ENCODE results near the gene RCOR1.
A peak's percentile ranks its signal among the peaks of the same experiment; 100 is the strongest.
"Not testable (repeated sequence)": the region's sequence is repeated elsewhere in the genome, so short reads cannot be mapped to it uniquely, and the experiment has no call there.

RCOR1 gene

DNA sequence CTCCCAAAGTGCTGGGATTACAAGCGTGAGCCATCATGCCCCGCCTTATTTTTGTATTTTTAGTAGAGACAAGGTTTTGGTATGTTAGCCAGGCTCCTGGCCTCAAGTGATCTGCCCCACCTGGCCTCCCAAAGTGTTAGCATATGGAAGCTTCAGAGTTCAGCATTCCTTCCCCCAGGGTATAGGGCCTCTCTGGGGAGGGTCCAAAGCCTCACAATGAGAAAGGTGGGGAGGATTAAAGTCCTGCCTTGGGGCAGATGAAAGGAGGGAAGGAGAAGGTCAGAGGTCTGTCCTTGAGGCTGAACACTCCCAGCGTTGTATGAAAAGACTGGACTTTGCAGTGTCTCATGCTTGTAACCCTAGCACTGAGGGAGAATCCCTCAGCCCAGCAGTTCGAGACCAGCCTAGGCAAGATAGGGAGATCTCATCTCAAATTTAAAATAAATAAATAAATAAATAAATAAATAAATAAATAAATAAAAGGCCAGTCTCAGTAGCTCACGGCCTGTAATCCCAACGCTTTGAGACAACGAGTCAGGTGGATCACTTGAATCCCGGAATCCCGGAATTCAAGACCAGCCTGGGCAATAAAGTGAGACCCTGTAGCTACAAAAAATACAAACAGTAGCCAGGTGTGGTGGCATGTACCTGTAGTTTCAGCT lies 22.0 kb upstream of the RCOR1 start:
- DNase-seq = no peak

GRCh38 chr14:102571043-102571442 lies 21.4 kb upstream of the RCOR1 start:
- no peak for DNase-seq

- no peak for DNase-seq
Measured at GRCh38 chr14:102571478-102572042, 20.9 kb upstream of the RCOR1 start.

- not testable (repeated sequence) for DNase-seq
Measured at GRCh38 chr14:102573161-102573560, 19.3 kb upstream of the RCOR1 start.

- no peak for DNase-seq
Measured at GRCh38 chr14:102573591-102574046, 18.8 kb upstream of the RCOR1 start.

DNA sequence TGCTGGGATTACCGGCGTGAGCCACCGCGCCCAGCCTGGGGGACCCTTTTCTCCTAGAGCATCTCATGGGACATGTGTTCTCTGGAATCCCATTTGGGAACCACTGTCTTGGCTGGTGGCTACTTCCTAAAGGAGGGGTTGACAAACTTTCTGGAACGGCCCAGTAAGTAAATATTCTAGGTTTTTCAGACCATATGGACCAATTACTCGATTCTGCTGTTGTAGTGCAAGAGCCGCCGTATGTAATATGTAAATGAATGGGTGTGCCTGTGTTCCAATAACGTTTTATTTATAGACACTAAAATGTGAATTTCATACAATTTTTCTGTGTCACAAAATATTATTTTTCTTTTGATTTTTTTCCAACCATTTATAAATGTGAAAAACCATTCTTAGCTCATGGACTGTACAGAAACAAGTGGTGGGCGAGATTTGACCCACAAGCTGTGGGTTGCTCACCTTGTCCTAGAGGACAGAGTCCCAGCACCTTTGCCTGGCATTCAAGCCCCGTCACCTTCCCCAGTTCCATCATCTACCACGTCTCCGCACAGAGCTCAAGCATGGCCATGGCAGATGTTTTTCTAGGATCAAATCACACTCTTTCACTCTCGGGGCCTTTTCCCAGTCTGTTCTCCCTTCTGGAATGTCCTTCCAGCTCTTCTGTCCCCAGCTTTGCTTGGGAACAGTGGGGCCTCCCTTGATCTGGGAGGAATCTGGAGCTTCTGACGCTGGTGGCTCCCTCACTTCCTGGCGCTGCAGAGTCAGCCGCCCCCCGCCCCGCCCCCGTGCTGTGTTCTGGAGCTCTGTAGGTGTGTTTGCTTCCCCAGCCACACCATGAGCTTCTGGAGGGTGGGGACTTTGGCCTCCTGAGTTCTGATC lies 17.9 kb upstream of the RCOR1 start:
- DNase-seq = no peak

DNA sequence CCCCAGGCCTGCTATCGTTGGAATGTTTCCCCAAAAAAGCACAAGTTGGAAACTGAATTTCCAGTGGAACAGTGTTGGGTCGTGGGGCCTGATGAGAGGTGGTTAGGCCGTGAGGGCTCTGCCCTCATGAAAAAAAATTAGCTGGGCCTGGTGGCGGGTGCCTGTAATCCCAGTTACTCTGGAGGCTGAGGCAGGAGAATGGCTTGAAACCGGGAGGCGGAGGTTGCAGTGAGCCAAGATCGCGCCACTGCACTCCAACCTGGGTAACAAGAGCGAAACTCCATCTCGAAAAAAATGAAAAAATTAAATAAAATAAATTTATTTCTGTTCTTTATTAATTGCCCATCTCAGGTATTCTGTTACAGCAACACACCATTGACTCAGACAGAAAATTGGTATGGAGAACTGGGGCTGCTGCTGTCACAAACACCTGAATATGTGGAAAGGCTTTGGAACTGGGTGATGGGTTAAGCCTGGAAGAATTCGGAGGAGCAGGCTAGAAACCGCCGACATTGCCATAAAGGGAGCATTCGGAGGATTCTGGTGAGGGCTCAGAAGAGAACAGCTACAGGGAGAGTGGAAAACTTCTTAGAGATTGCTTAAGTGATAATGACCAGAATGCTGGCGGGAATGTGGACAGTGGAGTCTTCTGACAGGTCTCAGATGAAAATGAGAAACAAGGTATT lies 17.1 kb upstream of the RCOR1 start:
- no peak for DNase-seq

DNA sequence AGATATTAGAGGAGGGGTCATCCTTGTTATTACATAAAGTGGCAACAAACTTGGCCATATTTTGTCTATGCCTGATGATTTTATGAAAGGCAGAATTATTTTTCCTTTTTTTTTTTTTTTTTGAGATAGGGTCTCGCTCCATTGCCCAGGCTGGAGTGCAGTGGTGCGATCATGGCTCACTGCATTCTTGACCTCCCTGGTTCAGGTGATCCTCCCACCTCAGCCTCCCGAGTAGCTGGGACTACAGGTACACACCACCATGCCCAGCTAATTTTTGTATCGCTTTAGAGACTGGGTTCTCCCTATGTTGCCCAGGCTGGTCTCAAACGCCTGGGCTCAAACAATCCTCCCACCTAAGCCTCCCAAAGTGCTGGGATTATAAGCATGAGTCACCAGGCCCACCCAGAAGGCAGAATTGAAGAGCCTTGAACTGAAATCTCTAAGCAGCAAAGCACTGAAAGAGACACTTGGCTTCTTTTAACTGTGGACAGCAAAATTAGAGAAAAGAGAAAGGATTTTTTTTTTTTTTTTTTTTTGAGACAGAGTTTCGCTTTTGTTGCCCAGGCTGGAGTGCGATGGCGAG lies 16.5 kb upstream of the RCOR1 start:
- DNase-seq = not testable (repeated sequence)

DNA sequence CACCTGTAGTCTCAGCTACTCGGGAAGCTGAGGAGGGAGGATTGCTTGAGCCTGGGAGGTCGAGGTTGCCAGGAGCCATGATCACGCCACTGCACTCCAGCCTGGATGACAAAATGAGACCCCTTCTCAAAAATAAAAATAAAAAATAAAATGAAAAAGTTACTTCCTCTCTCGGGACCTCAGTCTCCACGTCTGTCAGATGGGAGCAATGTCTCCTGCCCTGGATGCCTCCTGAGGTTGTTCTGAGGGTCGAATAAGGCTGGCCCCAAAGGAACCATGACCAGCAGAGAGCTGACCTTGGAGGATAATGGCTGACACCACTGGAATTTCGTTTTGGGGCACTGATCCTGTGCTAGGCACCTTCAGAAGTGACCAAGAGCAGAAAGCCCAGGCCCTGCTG lies 13.6 kb upstream of the RCOR1 start:
- no peak for DNase-seq

- DNase-seq = no peak
Measured at GRCh38 chr14:102579696-102580549, 12.5 kb upstream of the RCOR1 start.

DNA sequence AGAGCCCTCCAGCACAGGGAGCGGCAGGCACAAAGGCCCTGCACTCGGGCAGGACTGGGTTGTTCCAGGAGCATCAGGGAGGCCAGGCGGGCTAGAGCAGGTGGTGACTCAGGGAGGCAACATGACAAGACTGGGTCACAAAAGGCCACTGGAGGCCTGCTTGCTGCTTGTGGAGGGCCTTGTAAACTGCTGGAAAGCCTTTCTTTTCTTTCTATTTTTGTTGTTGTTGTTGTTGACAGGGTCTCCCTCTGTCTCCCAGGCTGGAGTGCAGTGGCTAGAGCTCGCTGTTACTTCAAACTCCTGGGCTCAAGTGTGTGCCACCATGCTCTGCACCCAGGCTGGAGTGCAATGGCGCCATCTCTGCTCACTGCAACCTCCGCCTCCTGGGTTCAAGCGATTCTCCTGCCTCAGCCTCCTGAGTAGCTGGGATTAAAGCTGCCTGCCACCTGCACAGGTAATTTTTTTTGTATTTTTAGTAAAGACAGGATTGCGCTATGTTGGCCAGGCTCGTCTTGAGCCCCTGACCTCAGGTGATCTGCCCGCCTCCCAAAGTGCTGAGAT lies 11.8 kb upstream of the RCOR1 start:
- DNase-seq = no peak

GRCh38 chr14:102581193-102581592 lies 11.3 kb upstream of the RCOR1 start:
- DNase-seq = no peak

DNA sequence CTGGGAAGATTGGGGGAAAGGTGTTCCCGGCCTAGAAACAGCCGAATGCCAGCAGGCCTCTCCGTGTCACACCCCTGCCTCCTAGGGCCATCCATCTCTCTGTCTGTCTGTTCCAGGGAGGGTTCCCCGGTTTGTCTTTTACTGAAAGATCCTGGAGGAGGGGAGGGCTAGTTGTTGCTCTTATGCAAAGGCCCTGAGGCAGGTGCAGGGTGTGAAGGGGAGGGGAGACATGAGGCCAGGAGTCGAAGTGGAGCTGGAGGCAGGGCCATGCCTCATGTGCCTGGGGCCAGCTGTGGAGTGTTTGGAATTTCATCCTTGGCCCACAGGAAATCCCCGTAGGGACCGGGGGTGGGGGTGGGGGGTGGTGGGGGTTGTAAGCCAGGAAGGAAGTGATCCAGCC lies 8.7 kb upstream of the RCOR1 start:
- no peak for DNase-seq

DNA sequence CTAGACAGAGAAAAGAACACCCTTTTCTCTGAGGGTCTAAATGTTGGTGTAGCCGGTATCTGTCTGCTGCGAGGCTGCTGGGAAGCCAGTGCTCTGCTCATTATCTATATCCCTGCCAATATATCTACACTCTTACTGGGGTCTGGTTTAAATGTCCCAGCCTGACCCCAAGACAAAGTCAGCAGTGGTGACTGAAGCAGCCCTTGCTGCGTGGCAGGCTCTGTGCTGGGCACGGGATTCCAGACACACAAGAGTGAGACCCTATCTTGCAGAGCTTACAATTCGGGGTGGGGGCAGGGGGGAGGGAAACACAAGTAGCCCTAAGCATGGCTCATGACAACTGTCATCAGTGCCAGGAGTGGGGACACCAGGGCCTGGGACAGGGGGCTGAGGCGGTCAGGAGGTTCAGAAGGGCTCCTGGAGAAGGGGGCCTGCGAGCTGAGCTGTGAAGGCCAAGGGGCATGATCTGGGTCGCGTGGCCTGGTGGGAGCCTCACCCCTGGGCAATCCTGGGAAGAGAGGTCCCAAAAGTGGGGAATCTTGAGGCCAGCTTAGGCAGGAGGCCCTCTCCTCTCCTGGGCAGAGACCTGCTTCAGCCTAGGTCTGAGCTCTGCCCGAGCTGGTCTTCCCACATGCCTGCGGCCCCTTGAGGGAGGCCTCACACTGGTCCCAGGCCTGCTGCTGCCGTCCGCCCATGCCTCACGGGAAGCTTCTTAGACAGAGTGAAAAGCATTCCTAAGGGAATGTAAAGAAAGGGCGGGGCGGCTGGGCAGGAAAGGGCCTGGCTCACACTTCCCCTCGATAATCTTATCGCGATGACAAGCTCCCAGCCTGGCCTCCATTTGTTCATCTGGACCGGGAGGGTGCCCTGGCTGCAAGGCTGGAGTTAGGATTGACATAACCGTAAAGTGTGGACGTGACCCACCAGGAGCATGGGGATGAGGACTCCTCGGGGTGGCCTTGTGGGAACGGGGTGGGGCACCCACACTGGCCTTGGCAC lies 7.3 kb upstream of the RCOR1 start:
- DNase-seq = no peak

DNA sequence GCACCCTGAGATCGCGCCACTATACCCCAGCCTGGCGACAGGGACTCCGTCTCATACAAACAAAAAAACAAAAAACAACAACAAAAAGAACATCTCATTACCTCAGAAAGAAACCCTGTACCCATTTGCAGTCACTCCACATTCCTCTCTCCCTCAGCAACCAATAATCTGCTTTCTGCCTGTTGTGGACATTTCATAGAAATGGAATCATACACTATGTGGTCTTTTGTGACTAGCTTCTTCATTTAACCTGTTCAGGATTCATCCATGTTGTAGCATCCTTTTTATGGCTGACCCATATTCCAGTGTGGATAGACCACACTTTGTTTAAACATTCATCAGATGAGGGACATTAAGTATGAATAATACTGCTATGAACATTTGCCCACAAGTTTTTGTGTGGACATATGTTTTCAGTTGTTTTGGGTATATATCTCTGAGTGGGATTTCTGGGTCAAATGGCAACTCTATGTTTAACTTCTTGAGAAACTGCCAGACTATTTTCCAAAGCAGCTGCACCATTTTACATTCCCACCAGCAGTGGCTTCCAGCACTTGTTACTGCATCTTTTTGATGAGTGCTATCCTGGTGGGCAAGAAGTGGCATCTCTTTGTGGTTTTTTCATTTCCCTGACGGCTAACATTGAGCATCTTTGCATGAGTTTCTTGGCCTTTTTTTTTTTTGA lies 5.9 kb upstream of the RCOR1 start:
- no peak for DNase-seq

DNA sequence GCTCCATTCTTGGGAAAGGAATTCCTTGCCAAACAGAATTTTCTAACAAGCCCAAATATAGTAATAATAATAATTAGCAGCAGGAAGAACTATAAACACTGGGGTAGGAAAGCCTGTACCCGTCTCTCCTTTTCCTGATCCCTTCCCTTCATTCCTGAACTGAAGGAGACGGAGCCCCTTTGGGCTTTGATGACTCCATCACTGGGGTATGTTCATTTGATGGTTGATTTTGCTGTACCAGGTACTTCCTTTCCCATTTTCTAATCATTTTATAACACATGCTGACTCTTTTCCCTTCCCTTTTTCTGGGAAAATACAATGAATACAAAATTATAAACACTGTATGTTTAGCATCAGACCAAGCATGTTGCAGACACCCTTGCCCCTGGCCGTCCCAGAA lies 3.6 kb upstream of the RCOR1 start:
- DNase-seq = no peak

DNA sequence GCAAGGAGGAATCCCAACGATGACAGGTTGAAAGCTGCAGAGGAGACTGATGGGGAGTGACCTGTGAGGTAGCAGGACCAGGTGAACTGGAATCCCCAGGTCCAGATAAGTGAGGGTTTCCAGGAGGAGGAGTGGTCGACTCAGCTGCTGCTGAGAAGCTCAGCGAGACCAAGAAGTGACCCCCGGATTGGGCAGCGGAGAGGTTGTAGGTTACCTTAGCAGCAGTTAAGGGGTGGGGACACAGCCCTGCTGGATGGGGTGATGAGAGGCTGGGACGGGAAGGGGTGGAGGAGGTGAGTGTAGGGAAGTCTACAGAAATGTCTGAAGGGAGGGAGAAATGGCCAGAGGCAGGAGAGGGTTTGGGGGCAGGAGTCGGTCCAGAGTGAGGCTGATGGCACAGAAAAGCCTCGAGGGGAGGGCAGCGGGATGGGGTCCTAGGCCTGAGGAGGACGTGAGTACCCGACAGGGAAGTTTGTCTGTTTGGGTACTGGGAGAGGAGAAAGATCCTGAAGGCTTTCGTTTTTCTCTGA lies 2.6 kb upstream of the RCOR1 start:
- DNase-seq = no peak

DNA sequence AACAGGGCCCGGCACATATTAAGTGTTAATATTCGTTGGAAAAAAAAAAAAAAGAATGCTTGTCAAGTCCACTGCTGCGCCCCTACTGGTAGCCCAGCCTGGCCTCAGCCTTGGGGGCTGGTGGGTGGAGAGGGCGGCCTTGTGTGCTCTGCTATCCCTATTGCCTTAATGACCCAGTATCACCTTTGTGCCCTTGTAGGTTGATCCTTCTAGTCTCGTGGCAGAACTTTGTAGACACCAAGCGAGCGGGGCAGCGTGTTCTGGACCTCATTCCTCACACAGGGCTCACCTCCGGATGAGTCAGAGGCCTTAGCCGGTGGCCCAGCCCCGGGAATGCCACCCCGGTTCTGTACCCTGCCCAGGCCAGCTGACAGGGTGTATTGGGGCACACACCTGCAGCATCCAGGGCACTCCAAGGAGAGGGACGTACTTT lies 1.8 kb upstream of the RCOR1 start:
- DNase-seq = peak in 2 of 56 donors; percentile 11 to 12
